ENCODE results near the gene DGCR8. TPM values are rescaled to one million over a fixed set of nuclear protein-coding genes. Genes with fewer than 3 reads are reported as not detected.

DGCR8 gene
- total and polyA plus RNA-seq, 2 of the 4 experiments (the other 2 are of a cell fraction): 16.7 to 25.3 TPM

GRCh38 chr22:20063271-20064139 is 16.5 kb upstream of the DGCR8 start:
- no peak overlapping the region for H3K27ac ChIP-seq (ENCODE audit: insufficient read depth, low read length)
- BruUV-seq (replicated peaks): no TSS peak
- no peak overlapping the region for H3K4me2 ChIP-seq (ENCODE audit: low read depth, low read length)
- no peak overlapping the region for H4K5ac ChIP-seq (ENCODE audit: low read depth, low read length)
- no peak overlapping the region for H2BK20ac ChIP-seq (ENCODE audit: low read depth, low read length)
- H4K8ac ChIP-seq (ENCODE audit: low read depth in 2 of 2, low read length in 2 of 2): no peak overlapping the region
- no peak overlapping the region for H2BK120ac ChIP-seq (ENCODE audit: low read depth, low read length)
- H3K9ac ChIP-seq (ENCODE audit: low read depth, low read length): no peak overlapping the region
- no peak overlapping the region for H3K4me3 ChIP-seq (ENCODE audit: insufficient read depth, low read depth, low read length)
- H3K4me1 ChIP-seq (ENCODE audit: control insufficient read depth, insufficient read depth, low read length): no peaks in the 10 kb centered on the region
- peaks cover 5 to 8% of the 10 kb centered on the region in 2 experiments; a peak in 1 of 4 replicates for H3K79me1 ChIP-seq (ENCODE audit: low read depth in 1 of 2, low read length in 2 of 2)
- H3K9me1 ChIP-seq (ENCODE audit: insufficient read depth, low read length): peaks cover 6% of the 10 kb centered on the region
- H3K36me3 ChIP-seq (ENCODE audit: control insufficient read depth, insufficient read depth, low read length): peaks cover 32% of the 10 kb centered on the region
- no peak overlapping the region for H4K91ac ChIP-seq (ENCODE audit: insufficient read depth, low read depth, low read length)
- H3K27me3 ChIP-seq (ENCODE audit: control insufficient read depth, insufficient read depth, low read length): no peaks in the 10 kb centered on the region
- H3K18ac ChIP-seq (ENCODE audit: low read depth, low read length): no peak overlapping the region
- DNase-seq (no peak), ATAC-seq (ENCODE audit: low read depth) (no peak)
- no peak overlapping the region for H2AK5ac ChIP-seq (ENCODE audit: low read depth, low read length)
- H2BK15ac ChIP-seq (ENCODE audit: low read depth, low read length): no peak overlapping the region
- no peak overlapping the region for H3K4ac ChIP-seq (ENCODE audit: low read depth, low read length)
- H3K23ac ChIP-seq (ENCODE audit: low read depth, low read length): no peak overlapping the region
- TF ChIP-seq CTCF (conservative IDR thresholded peaks at IDR 0.05; ENCODE audit: low read depth, low read length): no peak
- no peak for TF ChIP-seq CHD1 (IDR thresholded peaks at IDR 0.05; ENCODE audit: low read depth, low read length)
- no peak for TF ChIP-seq MAZ (IDR thresholded peaks at IDR 0.05; ENCODE audit: borderline replicate concordance, low read depth, low read length)
- TF ChIP-seq USF2 (IDR thresholded peaks at IDR 0.05; ENCODE audit: low read depth, low read length): no peak
- TF ChIP-seq MAFK (IDR thresholded peaks at IDR 0.05; ENCODE audit: low read depth, low read length): no peak
- no peak for TF ChIP-seq BHLHE40 (IDR thresholded peaks at IDR 0.05; ENCODE audit: low read depth, low read length)
- TF ChIP-seq RAD21 (IDR thresholded peaks at IDR 0.05; ENCODE audit: low read length): no peak
- no peak overlapping the region for H2AK9ac ChIP-seq (replicated peaks; ENCODE audit: low read depth, low read length, poor library complexity)
- H4K20me1 ChIP-seq (ENCODE audit: insufficient read depth, low read length): no peaks in the 10 kb centered on the region; the same call in 1 of the 2 replicates
- POLR2A ChIA-PET (ENCODE audit: unreplicated experiment): no interaction called here
- CTCF ChIA-PET: no interaction called here
- no peak overlapping the region for H2BK5ac ChIP-seq (ENCODE audit: low read depth, low read length, poor library complexity, severe bottlenecking)
- in situ Hi-C loops (cut with MboI; ENCODE audit: low sequenced_read_pairs) (no loop called here), dilution Hi-C loops (cut with HindIII; ENCODE audit: low sequenced_read_pairs, unreplicated experiment) (no loop called here), intact Hi-C loops (cut with micrococcal nuclease) (no loop called here)
- no peak overlapping the region for H3K56ac ChIP-seq (ENCODE audit: extremely low read depth, insufficient read depth, low read length)
- no peak overlapping the region for H3K14ac ChIP-seq (replicated peaks; ENCODE audit: low read depth, low read length)
- H2AFZ ChIP-seq (replicated peaks; ENCODE audit: low read length, poor library complexity): no peak overlapping the region
- WGBS, 2 experiments (ENCODE audit: extremely low coverage in 2 of 2, insufficient read length in 1 of 2): 100% methylated on average over 3 of the region's 27 CpGs; no CpG with 5 or more reads in 1 of the 2 experiments
- H3K9me3 ChIP-seq (ENCODE audit: control insufficient read depth, insufficient read depth, low read length): no peaks in the 10 kb centered on the region
